K562 (cell line): Measurements from ENCODE around the gene DCTN5. TPM values are rescaled to one million over a fixed set of nuclear protein-coding genes. Genes with fewer than 3 reads are reported as not detected.

Source experiments
- C11orf30 ChIP-seq: fragments of 450-650 bp; IDR thresholded peaks from 2 replicates; pipeline ENCODE4 v1.6.1; 2016; ENCODE audit warnings: low read depth, mild to moderate bottlenecking
- CAMTA2 ChIP-seq: fragments of 250-450 bp; sonication (Bioruptor Pico); conservative IDR thresholded peaks from 2 replicates; pipeline ENCODE4 v1.5.1; 2022
- E2F1 ChIP-seq: sonication (generic); formaldehyde crosslinking; IDR thresholded peaks from 2 replicates; pipeline ENCODE4 v1.8.1; 2023; ENCODE audit warnings: mild to moderate bottlenecking, missing genetic modification reagents, moderate library complexity
- GATAD2B ChIP-seq: fragments of 450-650 bp; IDR thresholded peaks from 2 replicates; pipeline ENCODE4 v1.6.1; 2017; ENCODE audit warnings: mild to moderate bottlenecking, borderline replicate concordance
- HCFC1 ChIP-seq: IDR thresholded peaks from 2 replicates; pipeline ENCODE4 v1.6.1; 2012; ENCODE audit warnings: low read depth, low read length, improper control_type of control experiment
- KLF1 ChIP-seq: fragments of 450-650 bp; IDR thresholded peaks from 2 replicates; pipeline ENCODE4 v1.6.1; 2016; ENCODE audit warnings: missing genetic modification characterization, missing compliant biosample characterization
- MTA3 ChIP-seq: fragments of 450-650 bp; formaldehyde crosslinking; IDR thresholded peaks from 2 replicates; pipeline ENCODE4 v1.6.1; 2017; ENCODE audit warnings: mild to moderate bottlenecking, borderline replicate concordance
- POLR2H ChIP-seq: IDR thresholded peaks from 2 replicates; pipeline ENCODE4 v1.6.1; 2016; ENCODE audit warnings: missing genetic modification characterization, low read depth, mild to moderate bottlenecking, control low read depth, missing compliant biosample characterization, moderate library complexity
- SAP30 ChIP-seq: fragments of 200-600 bp; sonication (generic); IDR thresholded peaks from 2 replicates; pipeline ENCODE4 v1.6.1; 2012; ENCODE audit warnings: borderline replicate concordance, low read depth, mild to moderate bottlenecking, moderate library complexity, low read length, control low read depth, inconsistent platforms; ENCODE audit not compliant: insufficient read depth, poor library complexity, severe bottlenecking
- TCF7 ChIP-seq: sonication (generic); IDR thresholded peaks from 2 replicates; pipeline ENCODE4 v1.6.1; 2016; ENCODE audit warnings: antibody characterized with exemption, borderline replicate concordance
- ZBTB40 ChIP-seq, 2 experiments: fragments of 450-650 bp in 1 of 2; sonication (generic) in 1 of 2; formaldehyde crosslinking in 1 of 2; IDR thresholded peaks; 2 replicates each; pipeline versions ENCODE4 v1.7.1 to v1.9.0; 2016 to 2022; ENCODE audit warnings: inconsistent platforms in 1 of 2, mild to moderate bottlenecking in 1 of 2, missing genetic modification reagents in 1 of 2
- ZHX1 ChIP-seq: fragments of 150-350 bp; conservative IDR thresholded peaks from 2 replicates; pipeline ENCODE4 v1.6.1; 2014; ENCODE audit warnings: low read length
- polyA plus RNA-seq, 8 experiments: library from polyadenylated mRNA; depleted of rRNA in 4 of 8; stranded (reverse) in 5 of 8; unstranded in 3 of 8; fragments of >200 nt; fragmentation: Nextera tagmentation in 2 of 8; fragmentation: Illumina TruSeq in 1 of 8; extraction: Ambion mirVana in 2 of 8; extraction: Trizol in 1 of 8; gene quantifications; 2 replicates each; pipeline versions ENCODE4 v1.2.1 to v1.2.3, GENCODE V29; 2011 to 2014; ENCODE audit warnings: inconsistent platforms in 1 of 8, missing spikeins in 1 of 8
- total RNA-seq, 7 experiments: library from RNA; depleted of rRNA in 6 of 7; stranded (reverse); fragments of >200 nt in 6 of 7; fragmentation: Illumina TruSeq in 2 of 7; extraction: Trizol in 2 of 7; gene quantifications; 2 replicates each; pipeline versions ENCODE4 v1.2.1 to v1.2.3, GENCODE V29; 2011 to 2021; ENCODE audit warnings: low replicate concordance in 1 of 7

The DCTN5 gene
- total and polyA plus RNA-seq, 9 of the 15 experiments (the other 6 are each of a cell fraction or from before 2014, with no cell fraction given): 35.8 to 149 (median 75.9) TPM

GRCh38 chr16:23640931-23641765 is at the start of gene DCTN5, which contains the start of gene PALB2 (continued):
- no peak for TF ChIP-seq ZHX1
- TF ChIP-seq C11orf30: peak; percentile 97
- TF ChIP-seq HCFC1: peak; percentile 87
- TF ChIP-seq CAMTA2 (CRISPR knock-in tag): no peak
- TF ChIP-seq MTA3: peak; percentile 39; the same call in 1 of the 2 replicates
- TF ChIP-seq GATAD2B: no peak
- peak; percentile 96 for TF ChIP-seq ZBTB40 (IDR thresholded peaks at IDR 0.05)
- TF ChIP-seq ZBTB40 (CRISPR knock-in tag; IDR thresholded peaks at IDR 0.05): no peak
- TF ChIP-seq POLR2H (tag): peak; percentile 55; the same call in 1 of the 2 replicates
- TF ChIP-seq SAP30: peak; percentile 83
- 0 out of 2 replicates have a peak, but pooled peaks have one; percentile 65 for TF ChIP-seq E2F1 (CRISPR knock-in tag)
- 0 out of 2 replicates have a peak, but pooled peaks have one; percentile 16 for TF ChIP-seq TCF7
- 0 out of 2 replicates have a peak, but pooled peaks have one; percentile 32 for TF ChIP-seq KLF1
